ENCODE measurements around the gene LYPD6B.

DNA sequence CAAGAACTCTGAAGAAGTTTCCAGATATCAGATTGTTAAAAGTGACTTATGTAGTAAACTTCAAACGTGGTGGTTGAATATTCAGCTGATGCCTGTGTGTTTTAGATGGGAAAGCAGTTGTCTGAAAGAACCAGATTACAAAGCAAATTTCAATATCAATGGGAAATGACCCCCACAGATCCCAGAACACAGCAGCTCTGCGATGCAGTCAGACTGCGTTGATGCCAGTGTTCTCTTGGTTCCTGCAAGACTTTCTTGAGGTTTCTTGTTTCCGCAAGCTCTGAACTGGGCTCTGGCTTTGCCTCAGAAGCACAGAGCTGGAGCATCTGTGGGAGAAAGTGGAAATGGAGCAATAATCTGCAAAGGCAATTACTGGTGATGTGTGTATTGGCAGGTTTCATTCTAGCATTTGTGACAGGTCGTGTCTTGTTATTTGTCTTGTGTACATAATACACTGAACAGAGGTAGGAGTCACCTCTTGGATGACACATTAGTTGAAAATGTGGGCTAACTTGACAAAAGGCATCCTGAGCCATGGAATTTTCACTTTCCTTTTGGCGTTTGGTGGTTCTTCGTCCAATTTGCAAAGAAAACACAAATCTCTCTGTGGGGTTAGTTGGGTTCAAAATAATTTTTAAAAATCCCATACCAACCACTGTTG, 10.8 kb upstream of the LYPD6B start:
- TF ChIP-seq, protein P1, sequence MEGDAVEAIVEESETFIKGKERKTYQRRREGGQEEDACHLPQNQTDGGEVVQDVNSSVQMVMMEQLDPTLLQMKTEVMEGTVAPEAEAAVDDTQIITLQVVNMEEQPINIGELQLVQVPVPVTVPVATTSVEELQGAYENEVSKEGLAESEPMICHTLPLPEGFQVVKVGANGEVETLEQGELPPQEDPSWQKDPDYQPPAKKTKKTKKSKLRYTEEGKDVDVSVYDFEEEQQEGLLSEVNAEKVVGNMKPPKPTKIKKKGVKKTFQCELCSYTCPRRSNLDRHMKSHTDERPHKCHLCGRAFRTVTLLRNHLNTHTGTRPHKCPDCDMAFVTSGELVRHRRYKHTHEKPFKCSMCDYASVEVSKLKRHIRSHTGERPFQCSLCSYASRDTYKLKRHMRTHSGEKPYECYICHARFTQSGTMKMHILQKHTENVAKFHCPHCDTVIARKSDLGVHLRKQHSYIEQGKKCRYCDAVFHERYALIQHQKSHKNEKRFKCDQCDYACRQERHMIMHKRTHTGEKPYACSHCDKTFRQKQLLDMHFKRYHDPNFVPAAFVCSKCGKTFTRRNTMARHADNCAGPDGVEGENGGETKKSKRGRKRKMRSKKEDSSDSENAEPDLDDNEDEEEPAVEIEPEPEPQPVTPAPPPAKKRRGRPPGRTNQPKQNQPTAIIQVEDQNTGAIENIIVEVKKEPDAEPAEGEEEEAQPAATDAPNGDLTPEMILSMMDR (IDR thresholded peaks at IDR 0.05 in 2 of 3, conservative IDR thresholded peaks at IDR 0.05 in 1 of 3; ENCODE audit: control insufficient read depth in 2 of 3, extremely low read depth in 1 of 3, insufficient read depth in 1 of 3, low read depth in 3 of 3, low read length in 3 of 3) = no peak
- TF ChIP-seq EP300 (IDR thresholded peaks at IDR 0.05; ENCODE audit: borderline replicate concordance in 1 of 2, control insufficient read depth in 1 of 2, low read depth in 2 of 2, low read length in 2 of 2) (no peak), FOXK2 (IDR thresholded peaks at IDR 0.05) (no peak), PBX3 (IDR thresholded peaks at IDR 0.05; ENCODE audit: insufficient replicate concordance, low read depth, low read length) (peak; percentile 2), SP1 (IDR thresholded peaks at IDR 0.05; ENCODE audit: low read depth, low read length) (no peak), WRNIP1 (IDR thresholded peaks at IDR 0.05; ENCODE audit: borderline replicate concordance, low read depth, low read length) (no peak), SIN3A (IDR thresholded peaks at IDR 0.05; ENCODE audit: low read depth, low read length) (no peak), ELK1 (IDR thresholded peaks at IDR 0.05; ENCODE audit: low read depth, low read length) (no peak), POLR2AphosphoS5 (IDR thresholded peaks at IDR 0.05; ENCODE audit: low read length) (no peak), TCF12 (IDR thresholded peaks at IDR 0.05; ENCODE audit: low read depth, low read length) (no peak), EZH2 (IDR thresholded peaks at IDR 0.05; ENCODE audit: borderline replicate concordance, control insufficient read depth, low read depth, low read length) (no peak), RBBP5 (conservative IDR thresholded peaks at IDR 0.05) (no peak), NKRF (conservative IDR thresholded peaks at IDR 0.05) (no peak)
- TF ChIP-seq, protein P2, sequence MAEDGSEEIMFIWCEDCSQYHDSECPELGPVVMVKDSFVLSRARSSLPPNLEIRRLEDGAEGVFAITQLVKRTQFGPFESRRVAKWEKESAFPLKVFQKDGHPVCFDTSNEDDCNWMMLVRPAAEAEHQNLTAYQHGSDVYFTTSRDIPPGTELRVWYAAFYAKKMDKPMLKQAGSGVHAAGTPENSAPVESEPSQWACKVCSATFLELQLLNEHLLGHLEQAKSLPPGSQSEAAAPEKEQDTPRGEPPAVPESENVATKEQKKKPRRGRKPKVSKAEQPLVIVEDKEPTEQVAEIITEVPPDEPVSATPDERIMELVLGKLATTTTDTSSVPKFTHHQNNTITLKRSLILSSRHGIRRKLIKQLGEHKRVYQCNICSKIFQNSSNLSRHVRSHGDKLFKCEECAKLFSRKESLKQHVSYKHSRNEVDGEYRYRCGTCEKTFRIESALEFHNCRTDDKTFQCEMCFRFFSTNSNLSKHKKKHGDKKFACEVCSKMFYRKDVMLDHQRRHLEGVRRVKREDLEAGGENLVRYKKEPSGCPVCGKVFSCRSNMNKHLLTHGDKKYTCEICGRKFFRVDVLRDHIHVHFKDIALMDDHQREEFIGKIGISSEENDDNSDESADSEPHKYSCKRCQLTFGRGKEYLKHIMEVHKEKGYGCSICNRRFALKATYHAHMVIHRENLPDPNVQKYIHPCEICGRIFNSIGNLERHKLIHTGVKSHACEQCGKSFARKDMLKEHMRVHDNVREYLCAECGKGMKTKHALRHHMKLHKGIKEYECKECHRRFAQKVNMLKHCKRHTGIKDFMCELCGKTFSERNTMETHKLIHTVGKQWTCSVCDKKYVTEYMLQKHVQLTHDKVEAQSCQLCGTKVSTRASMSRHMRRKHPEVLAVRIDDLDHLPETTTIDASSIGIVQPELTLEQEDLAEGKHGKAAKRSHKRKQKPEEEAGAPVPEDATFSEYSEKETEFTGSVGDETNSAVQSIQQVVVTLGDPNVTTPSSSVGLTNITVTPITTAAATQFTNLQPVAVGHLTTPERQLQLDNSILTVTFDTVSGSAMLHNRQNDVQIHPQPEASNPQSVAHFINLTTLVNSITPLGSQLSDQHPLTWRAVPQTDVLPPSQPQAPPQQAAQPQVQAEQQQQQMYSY (CRISPR knock-in tag; IDR thresholded peaks at IDR 0.05) = no peak
